Activated T-cell treated with anti-CD3 and anti-CD28 coated beads, Interleukin-2, amount 50 U/mL, for 1 hour (primary cell): ENCODE measurements around the gene ZSCAN10.
"Not testable (repeated sequence)": the region's sequence is repeated elsewhere in the genome, so short reads cannot be mapped to it uniquely, and the experiment has no call there.

ENCODE experiments used
- DNase-seq: peaks from one replicate; pipeline ENCODE4 v3.0.0-alpha.2; 2020

Gene ZSCAN10

GRCh38 chr16:3059041-3059722, 39.9 kb downstream of the ZSCAN10 start:
- DNase-seq = peak; percentile 92

- DNase-seq = peak; percentile 60
Observed at GRCh38 chr16:3058139-3059030, 40.7 kb downstream of the ZSCAN10 start.

GRCh38 chr16:3057181-3058138, 41.6 kb downstream of the ZSCAN10 start:
- DNase-seq = no peak

GRCh38 chr16:3056336-3057180, 42.5 kb downstream of the ZSCAN10 start:
- no peak for DNase-seq

- not testable (repeated sequence) for DNase-seq
Observed at GRCh38 chr16:3055734-3056115, 43.4 kb downstream of the ZSCAN10 start.

GRCh38 chr16:3054965-3055733, 43.9 kb downstream of the ZSCAN10 start:
- DNase-seq = no peak

- DNase-seq = not testable (repeated sequence)
Observed at GRCh38 chr16:3053330-3053710, 45.8 kb downstream of the ZSCAN10 start.

GRCh38 chr16:3052571-3053329, 46.3 kb downstream of the ZSCAN10 start:
- DNase-seq = peak; percentile 24

- no peak for DNase-seq
Observed at GRCh38 chr16:3051494-3051893, 47.6 kb downstream of the ZSCAN10 start.

GRCh38 chr16:3051009-3051408, 48.1 kb downstream of the ZSCAN10 start:
- no peak for DNase-seq

GRCh38 chr16:3050487-3050886, 48.6 kb downstream of the ZSCAN10 start:
- no peak for DNase-seq

- no peak for DNase-seq
Observed at GRCh38 chr16:3049921-3050481, 49.1 kb downstream of the ZSCAN10 start.

- no peak for DNase-seq
Observed at GRCh38 chr16:3047387-3047720, 51.7 kb downstream of the ZSCAN10 start.

- DNase-seq = no peak
Observed at GRCh38 chr16:3046641-3047386, 52.3 kb downstream of the ZSCAN10 start.

- no peak for DNase-seq
Observed at GRCh38 chr16:3045758-3046640, 53.1 kb downstream of the ZSCAN10 start, which contains the start of gene MMP25. Gene MMP25, plus strand, starts transcription at chr16:3046561. Its CDS starts 357 bp downstream, at chr16:3046918.

- DNase-seq = no peak
Observed at GRCh38 chr16:3044708-3045107, 54.4 kb downstream of the ZSCAN10 start.

GRCh38 chr16:3042376-3042775, 56.7 kb downstream of the ZSCAN10 start:
- DNase-seq = no peak

GRCh38 chr16:3038896-3039295, 60.2 kb downstream of the ZSCAN10 start:
- DNase-seq = no peak
